Mesodermal cell (in vitro differentiated cells): Measurements from ENCODE around the gene MORC4.

Experiments
- H3K27ac ChIP-seq: 2 replicates; pipeline ENCODE4 v1.7.0; 2013; ENCODE audit warnings: mild to moderate bottlenecking, low read depth, low read length, moderate library complexity; ENCODE audit not compliant: severe bottlenecking
- H3K36me3 ChIP-seq: 2 replicates; pipeline ENCODE4 v1.7.1; 2013; ENCODE audit warnings: mild to moderate bottlenecking, low read length, moderate library complexity; ENCODE audit not compliant: control insufficient read depth, insufficient read depth
- H3K4me1 ChIP-seq: one replicate; pipeline ENCODE4 v1.7.1; 2013; ENCODE audit warnings: mild to moderate bottlenecking, low read length; ENCODE audit not compliant: insufficient read depth, control insufficient read depth, poor library complexity, severe bottlenecking
- H3K4me3 ChIP-seq: 2 replicates; pipeline ENCODE4 v1.7.0; 2013; ENCODE audit warnings: low read length, control low read depth, mild to moderate bottlenecking; ENCODE audit not compliant: insufficient read depth, poor library complexity, severe bottlenecking; ENCODE audit errors: extremely low read depth
- H3K9me3 ChIP-seq: 2 replicates; pipeline ENCODE4 v1.7.1; 2013; ENCODE audit warnings: mild to moderate bottlenecking, low read length, moderate library complexity; ENCODE audit not compliant: control insufficient read depth
- WGBS, 2 experiments: methylation state at CpG; one replicate each; pipeline ENCODE4 v1.1.5; 2013; ENCODE audit warnings: missing lambda C conversion rate in 2 of 2; ENCODE audit not compliant: insufficient coverage in 2 of 2; 5-methylcytosine and 5-hydroxymethylcytosine counted together

MORC4 gene

DNA sequence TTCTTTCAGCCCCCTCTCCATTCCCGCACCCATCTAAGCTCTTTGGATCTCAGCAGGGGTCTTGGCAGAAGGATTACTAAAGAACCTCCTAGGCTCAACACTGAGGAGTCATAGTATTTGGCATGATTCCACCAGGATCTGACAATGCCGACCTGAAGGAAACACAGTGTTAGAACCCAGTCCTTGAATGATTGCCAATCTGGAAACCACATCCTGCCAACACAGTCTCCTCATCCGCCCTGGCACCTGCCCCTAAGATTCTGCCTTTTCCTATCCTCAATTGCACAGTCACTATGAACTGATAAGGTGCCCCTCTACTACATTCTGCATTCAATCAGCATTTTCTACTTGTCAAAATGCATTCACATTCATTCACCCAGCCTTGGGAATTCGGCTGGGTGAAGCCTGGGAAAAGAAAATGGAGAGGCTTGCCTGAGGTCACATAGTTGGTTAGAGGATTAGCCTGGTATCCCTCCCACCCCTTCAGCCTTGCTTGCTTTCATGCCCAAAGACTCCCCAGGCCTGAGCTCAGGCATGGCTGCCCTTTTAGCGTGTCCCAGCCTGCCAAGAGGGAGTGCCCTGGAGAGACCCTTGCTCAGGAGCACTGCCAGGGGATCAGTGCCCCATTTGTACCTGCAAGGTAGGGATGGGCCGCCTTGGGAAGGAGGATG is 82.0 kb downstream of the MORC4 start:
- WGBS, 2 experiments, result 83 to 89% methylated on average over 1 to 2 of the region's 6 CpGs
- no peak overlapping the region for H3K27ac ChIP-seq
- no peaks in the 10 kb centered on the region for H3K9me3 ChIP-seq
- no peaks in the 10 kb centered on the region for H3K36me3 ChIP-seq
- no peak overlapping the region for H3K4me3 ChIP-seq
- no peaks in the 10 kb centered on the region for H3K4me1 ChIP-seq

GRCh38 chrX:106912864-106913263 is 87.1 kb downstream of the MORC4 start:
- no peak overlapping the region for H3K4me3 ChIP-seq
- H3K27ac ChIP-seq, result no peak overlapping the region
- WGBS, 2 experiments, result 100% methylated on average over 1 of the region's 2 CpGs; no CpG with 5 or more reads in 1 of the 2 experiments
- no peaks in the 10 kb centered on the region for H3K4me1 ChIP-seq
- no peaks in the 10 kb centered on the region for H3K36me3 ChIP-seq
- no peaks in the 10 kb centered on the region for H3K9me3 ChIP-seq

DNA sequence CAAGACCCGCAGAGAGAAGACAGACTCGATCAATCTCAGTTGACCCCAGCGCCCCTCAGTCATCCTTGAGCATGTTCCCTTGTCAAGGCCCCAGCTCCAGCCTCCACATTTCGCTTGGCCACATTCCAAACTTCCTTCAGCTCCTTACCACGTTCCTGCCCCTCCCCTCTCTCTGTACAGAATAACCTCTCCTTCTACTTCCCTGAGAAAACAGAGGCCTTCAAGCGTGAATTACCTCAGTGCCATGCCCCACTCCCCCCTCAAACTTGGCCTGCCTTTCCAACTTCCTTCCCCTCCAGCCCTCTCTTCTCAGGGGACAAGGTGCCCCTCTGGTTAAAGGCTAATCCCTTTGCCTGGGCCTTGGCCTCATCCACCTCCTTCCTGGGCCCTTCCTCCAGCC is 93.7 kb downstream of the MORC4 start:
- WGBS, 2 experiments, result 90 to 96% methylated on average over 4 of the region's 6 CpGs
- no peaks in the 10 kb centered on the region for H3K9me3 ChIP-seq
- no peaks in the 10 kb centered on the region for H3K36me3 ChIP-seq
- H3K27ac ChIP-seq, result no peak overlapping the region
- H3K4me1 ChIP-seq, result peaks cover 2% of the 10 kb centered on the region
- no peak overlapping the region for H3K4me3 ChIP-seq

GRCh38 chrX:106905064-106905708 is 94.8 kb downstream of the MORC4 start:
- no peaks in the 10 kb centered on the region for H3K9me3 ChIP-seq
- no peak overlapping the region for H3K4me3 ChIP-seq
- WGBS, 2 experiments, result no CpG with 5 or more reads among the region's 5 CpGs
- peaks cover 2% of the 10 kb centered on the region for H3K4me1 ChIP-seq
- no peaks in the 10 kb centered on the region for H3K36me3 ChIP-seq
- no peak overlapping the region for H3K27ac ChIP-seq

- H3K4me3 ChIP-seq, result no peak overlapping the region
- H3K36me3 ChIP-seq, result no peaks in the 10 kb centered on the region
- 85 to 100% methylated on average over 1 to 4 of the region's 5 CpGs for WGBS, 2 experiments
- no peak overlapping the region for H3K27ac ChIP-seq
- H3K9me3 ChIP-seq, result no peaks in the 10 kb centered on the region
- peaks cover 2% of the 10 kb centered on the region for H3K4me1 ChIP-seq
These were observed 96.0 kb downstream of the MORC4 start for GRCh38 chrX:106903856-106904528.

GRCh38 chrX:106903291-106903824 is 96.7 kb downstream of the MORC4 start, which contains the start of gene RIPPLY1:
Gene RIPPLY1, minus strand, starts transcription at chrX:106903341. Its CDS starts 54 bp downstream, at chrX:106903287.
- no peaks in the 10 kb centered on the region for H3K36me3 ChIP-seq
- H3K4me3 ChIP-seq, result no peak within 1 kb of the TSS
- H3K27ac ChIP-seq, result no peak within 1 kb of the TSS
- 44% methylated on average over 1 of the region's 1 CpG; no CpG with 5 or more reads in 1 of the 2 experiments for WGBS, 2 experiments
- no peaks in the 10 kb centered on the region for H3K9me3 ChIP-seq
- H3K4me1 ChIP-seq, result peaks cover 2% of the 10 kb centered on the region

DNA sequence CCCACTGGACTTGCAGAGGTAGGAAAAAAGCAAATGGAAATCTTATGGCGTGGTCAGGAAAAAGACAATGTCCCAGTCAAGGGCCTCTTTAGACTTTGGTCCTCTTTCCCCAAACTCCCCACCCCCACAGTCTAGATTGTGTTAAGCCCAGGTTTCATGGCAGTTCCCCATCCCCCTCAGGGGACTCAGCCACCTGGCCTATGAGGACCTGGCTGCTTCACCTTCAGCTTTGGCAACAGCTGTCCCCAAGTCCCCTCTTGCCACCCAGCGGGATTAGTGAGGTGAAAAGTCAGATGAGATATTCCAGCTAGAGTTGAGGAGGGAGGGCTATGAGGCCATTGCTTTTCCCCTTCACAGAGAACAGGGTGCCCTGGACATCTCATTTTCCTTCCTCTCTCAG is 97.3 kb downstream of the MORC4 start:
- Histone ChIP-seq H3K36me3 (no peaks in the 10 kb centered on the region), H3K4me3 (no peak overlapping the region), H3K9me3 (no peaks in the 10 kb centered on the region), H3K4me1 (peaks cover 2% of the 10 kb centered on the region), H3K27ac (no peak overlapping the region)
- 83% methylated on average over 1 of the region's 2 CpGs; no CpG with 5 or more reads in 1 of the 2 experiments for WGBS, 2 experiments

GRCh38 chrX:106901781-106902219 is 98.2 kb downstream of the MORC4 start:
- no peak overlapping the region for H3K27ac ChIP-seq
- H3K36me3 ChIP-seq, result no peaks in the 10 kb centered on the region
- no peak overlapping the region for H3K4me3 ChIP-seq
- H3K4me1 ChIP-seq, result peaks cover 5% of the 10 kb centered on the region
- WGBS, 2 experiments, result 100% methylated on average over 1 of the region's 4 CpGs
- no peaks in the 10 kb centered on the region for H3K9me3 ChIP-seq

DNA sequence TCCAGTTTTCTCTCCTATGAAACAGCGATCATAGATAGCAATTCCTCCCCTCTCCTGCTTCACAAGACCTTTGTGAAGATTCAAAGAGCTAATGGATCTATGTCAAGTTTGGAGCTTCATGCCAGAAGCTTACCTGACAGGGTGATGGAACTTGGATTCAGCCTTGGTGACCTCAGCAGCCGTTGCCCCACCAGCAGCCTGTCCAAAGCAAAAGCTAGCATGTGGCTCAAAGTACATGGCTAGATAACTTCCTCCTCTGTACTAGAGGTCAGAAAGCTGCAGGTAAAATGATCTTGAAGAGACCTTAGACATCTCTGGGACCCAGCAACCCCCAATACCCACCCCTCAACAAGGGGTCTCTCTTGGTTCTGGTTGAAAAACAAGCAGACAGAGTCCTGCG is 98.7 kb downstream of the MORC4 start:
- Histone ChIP-seq H3K9me3 (no peaks in the 10 kb centered on the region), H3K4me1 (peaks cover 5% of the 10 kb centered on the region), H3K36me3 (no peaks in the 10 kb centered on the region), H3K27ac (no peak overlapping the region), H3K4me3 (no peak overlapping the region)
- WGBS, 2 experiments, result no CpG with 5 or more reads among the region's 3 CpGs

DNA sequence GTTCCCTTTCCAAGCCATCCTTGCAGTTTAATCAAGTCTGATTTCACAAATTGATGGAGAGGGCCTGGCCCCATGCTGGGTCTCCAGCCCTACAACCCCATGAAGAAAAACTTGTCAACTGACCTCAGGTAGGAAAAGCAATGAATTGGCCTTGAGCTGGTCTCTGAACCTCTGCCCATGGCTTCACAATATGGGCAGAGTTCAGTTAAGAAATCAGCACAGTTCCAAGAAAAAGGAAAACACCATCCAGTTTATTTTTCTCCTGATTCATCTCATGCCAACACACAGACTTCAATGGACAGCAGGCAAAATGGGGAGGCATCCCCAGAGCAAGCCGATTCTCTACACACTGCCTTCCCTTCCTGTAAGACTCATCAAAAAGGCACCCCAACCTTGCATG is 100.2 kb downstream of the MORC4 start:
- H3K27ac ChIP-seq, result no peak overlapping the region
- H3K9me3 ChIP-seq, result no peaks in the 10 kb centered on the region
- no peak overlapping the region for H3K4me3 ChIP-seq
- peaks cover 15% of the 10 kb centered on the region for H3K4me1 ChIP-seq
- WGBS, 2 experiments, result no CpG with 5 or more reads among the region's 1 CpG
- no peaks in the 10 kb centered on the region for H3K36me3 ChIP-seq
